Parietal lobe (tissue), 1 donor: ENCODE data around the gene OR8K3. TPM values are rescaled to one million over a fixed set of nuclear protein-coding genes. Genes with fewer than 3 reads are reported as not detected.

Experiments used
- total RNA-seq: library from RNA; depleted of rRNA; stranded (reverse); fragments of >200 nt; gene quantifications from one replicate; pipeline ENCODE4 v1.2.3, GENCODE V29; 2014

The OR8K3 gene
- total RNA-seq = not detected

GRCh38 chr11:56314844-56315243 lies at the start of gene OR8K3:
Gene OR8K3 (plus strand): TSS chr11:56315144. CDS start chr11:56318307, 3,163 bp downstream.

GRCh38 chr11:56273854-56274253 lies 41.1 kb upstream of the OR8K3 start, which contains the start of gene OR5T1:
Gene OR5T1 (plus strand): TSS chr11:56274154. CDS start chr11:56275639, 1,485 bp downstream.

GRCh38 chr11:56292154-56292553 lies 22.8 kb upstream of the OR8K3 start, which contains the start of gene OR8H1:
Gene OR8H1 (minus strand): TSS chr11:56292254. CDS start chr11:56291062, 1,192 bp downstream.

GRCh38 chr11:56345739-56346138 lies 30.8 kb downstream of the OR8K3 start, which contains the start of gene OR8K1:
Gene OR8K1 (plus strand): TSS chr11:56346039. CDS start chr11:56346039, 0 bp downstream.

GRCh38 chr11:56353991-56354390 lies 39.0 kb downstream of the OR8K3 start, which contains the start of gene OR8J1:
Gene OR8J1 (plus strand): TSS chr11:56354291. CDS start chr11:56360247, 5,956 bp downstream.

Other genes starting within 250 kb of the OR8K3 start
- not detected for gene OR8I2, start 221.8 kb upstream of the OR8K3 start, total RNA-seq
- not detected for gene OR8H2, start 211.5 kb upstream of the OR8K3 start, total RNA-seq
- not detected for gene OR8H3, start 192.8 kb upstream of the OR8K3 start, total RNA-seq
- gene OR8J3, start 174.9 kb upstream of the OR8K3 start, total RNA-seq = not detected
- not detected for gene OR8K5, start 154.8 kb upstream of the OR8K3 start, total RNA-seq
- not detected for gene OR5J2, start 138.5 kb upstream of the OR8K3 start, total RNA-seq
- not detected for gene OR5T2, start 80.9 kb upstream of the OR8K3 start, total RNA-seq
- gene OR5T3, start 62.9 kb upstream of the OR8K3 start, total RNA-seq = not detected
- gene OR5T1, start 41.0 kb upstream of the OR8K3 start, total RNA-seq = not detected
- not detected for gene OR8H1, start 22.9 kb upstream of the OR8K3 start, total RNA-seq
- gene OR8K1, start 30.9 kb downstream of the OR8K3 start, total RNA-seq = not detected
- not detected for gene OR8J1, start 39.1 kb downstream of the OR8K3 start, total RNA-seq
- not detected for gene OR8U1, start 60.5 kb downstream of the OR8K3 start, total RNA-seq
- not detected for gene OR5AL1, start 97.6 kb downstream of the OR8K3 start, total RNA-seq
- gene OR5M3, start 158.2 kb downstream of the OR8K3 start, total RNA-seq = not detected
- not detected for gene OR5M8, start 176.2 kb downstream of the OR8K3 start, total RNA-seq
- gene OR5M11, start 228.1 kb downstream of the OR8K3 start, total RNA-seq = not detected